ENCODE measurements around the gene CHST9. TPM values are rescaled to one million over a fixed set of nuclear protein-coding genes. Genes with fewer than 3 reads are reported as not detected.

The CHST9 gene
- polyA plus RNA-seq, 1 donor (not counting 4 experiments of a cell fraction or from before 2014, with no cell fraction given), result 0.07 TPM

DNA sequence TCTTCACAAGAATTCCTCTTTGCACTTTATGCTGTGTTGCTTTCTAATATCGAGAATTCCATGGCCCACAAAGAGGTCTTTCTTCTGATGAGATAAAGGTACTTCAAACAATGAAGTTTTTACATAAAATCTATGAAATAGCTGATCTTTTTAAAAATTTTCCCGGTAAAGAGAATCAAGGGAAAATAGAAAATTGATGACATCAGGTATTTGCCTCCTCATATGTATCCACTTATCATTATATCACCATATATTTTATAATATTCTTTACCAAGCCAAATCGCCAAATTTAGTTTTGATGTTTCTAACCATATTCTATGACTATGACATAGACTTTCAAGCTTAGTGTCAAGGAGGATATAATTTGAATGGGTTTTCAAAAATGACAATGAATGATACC lies 139.8 kb downstream of the CHST9 start:
- Histone ChIP-seq H3K4me2 (ENCODE audit: control insufficient read depth, extremely low read depth, insufficient read depth, low read depth, low read length) (no peak overlapping the region), H3K9me3 (ENCODE audit: control insufficient read depth, low read depth, low read length) (no peaks in the 10 kb centered on the region), H3K9ac (ENCODE audit: control insufficient read depth, extremely low read depth, insufficient read depth, low read length) (no peak overlapping the region), H3K4me3 (ENCODE audit: control insufficient read depth in 2 of 3, extremely low read depth in 1 of 3, insufficient read depth in 2 of 3, low read depth in 1 of 3, low read length in 3 of 3) (no peak overlapping the region), H2AFZ (ENCODE audit: control insufficient read depth, low read length) (no peak overlapping the region), H3K4me1 (ENCODE audit: control insufficient read depth, extremely low read depth, insufficient read depth, low read length) (no peaks in the 10 kb centered on the region), H3K27ac (ENCODE audit: control insufficient read depth, insufficient read depth, low read length) (no peak overlapping the region), H4K20me1 (ENCODE audit: control insufficient read depth, extremely low read depth, insufficient read depth, low read length) (no peaks in the 10 kb centered on the region), H3K79me2 (ENCODE audit: control insufficient read depth, insufficient read depth, low read length) (no peaks in the 10 kb centered on the region), H3K36me3 (ENCODE audit: control insufficient read depth in 2 of 2, extremely low read depth in 1 of 2, insufficient read depth in 2 of 2, low read length in 2 of 2) (no peaks in the 10 kb centered on the region), H3K9me1 (ENCODE audit: control insufficient read depth, extremely low read depth, insufficient read depth, low read length) (no peaks in the 10 kb centered on the region), H3K27me3 (ENCODE audit: control insufficient read depth, extremely low read depth, insufficient read depth, low read length) (no peaks in the 10 kb centered on the region)
- DNase-seq (ENCODE audit: low read depth, low spot score) (no peak), FAIRE-seq (no peak)
- TF ChIP-seq EZH2 (IDR thresholded peaks at IDR 0.05; ENCODE audit: low read length), result no peak
- dilution Hi-C loops (cut with MboI; ENCODE audit: extremely low pct_ligation_motif_present, low sequenced_read_pairs), result no loop called here

DNA sequence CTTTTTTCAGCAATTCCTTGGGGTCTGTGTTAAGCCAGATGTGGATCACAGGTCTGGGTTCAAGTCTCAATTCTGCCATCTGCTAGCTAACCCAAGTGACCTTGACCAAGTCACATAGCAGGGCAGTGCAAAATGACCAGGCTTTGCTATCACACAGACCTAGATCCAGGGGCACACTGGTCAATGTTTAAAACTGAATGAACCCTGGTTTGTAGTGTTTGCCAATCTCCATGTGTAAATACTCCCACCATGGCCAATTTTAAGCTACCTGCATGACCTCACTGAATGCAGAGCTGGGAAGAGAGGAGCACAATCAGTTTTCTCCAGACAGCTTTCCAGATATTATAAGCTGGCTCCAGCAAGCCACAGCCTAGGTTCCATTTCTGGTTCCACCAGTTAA lies 142.9 kb downstream of the CHST9 start:
- Histone ChIP-seq H2AFZ (ENCODE audit: control insufficient read depth, low read length) (no peak overlapping the region), H3K27me3 (ENCODE audit: control insufficient read depth, extremely low read depth, insufficient read depth, low read length) (no peaks in the 10 kb centered on the region), H3K4me2 (ENCODE audit: control insufficient read depth, extremely low read depth, insufficient read depth, low read depth, low read length) (no peak overlapping the region), H3K9me3 (ENCODE audit: control insufficient read depth, low read depth, low read length) (no peaks in the 10 kb centered on the region), H3K9me1 (ENCODE audit: control insufficient read depth, extremely low read depth, insufficient read depth, low read length) (no peaks in the 10 kb centered on the region), H4K20me1 (ENCODE audit: control insufficient read depth, extremely low read depth, insufficient read depth, low read length) (no peaks in the 10 kb centered on the region), H3K79me2 (ENCODE audit: control insufficient read depth, insufficient read depth, low read length) (no peaks in the 10 kb centered on the region), H3K27ac (ENCODE audit: control insufficient read depth, insufficient read depth, low read length) (no peak overlapping the region), H3K4me3 (ENCODE audit: control insufficient read depth in 2 of 3, extremely low read depth in 1 of 3, insufficient read depth in 2 of 3, low read depth in 1 of 3, low read length in 3 of 3) (no peak overlapping the region), H3K4me1 (ENCODE audit: control insufficient read depth, extremely low read depth, insufficient read depth, low read length) (no peaks in the 10 kb centered on the region), H3K9ac (ENCODE audit: control insufficient read depth, extremely low read depth, insufficient read depth, low read length) (no peak overlapping the region), H3K36me3 (ENCODE audit: control insufficient read depth in 2 of 2, extremely low read depth in 1 of 2, insufficient read depth in 2 of 2, low read length in 2 of 2) (no peaks in the 10 kb centered on the region)
- no peak for TF ChIP-seq EZH2 (IDR thresholded peaks at IDR 0.05; ENCODE audit: low read length)
- TF ChIP-seq, protein P1, sequence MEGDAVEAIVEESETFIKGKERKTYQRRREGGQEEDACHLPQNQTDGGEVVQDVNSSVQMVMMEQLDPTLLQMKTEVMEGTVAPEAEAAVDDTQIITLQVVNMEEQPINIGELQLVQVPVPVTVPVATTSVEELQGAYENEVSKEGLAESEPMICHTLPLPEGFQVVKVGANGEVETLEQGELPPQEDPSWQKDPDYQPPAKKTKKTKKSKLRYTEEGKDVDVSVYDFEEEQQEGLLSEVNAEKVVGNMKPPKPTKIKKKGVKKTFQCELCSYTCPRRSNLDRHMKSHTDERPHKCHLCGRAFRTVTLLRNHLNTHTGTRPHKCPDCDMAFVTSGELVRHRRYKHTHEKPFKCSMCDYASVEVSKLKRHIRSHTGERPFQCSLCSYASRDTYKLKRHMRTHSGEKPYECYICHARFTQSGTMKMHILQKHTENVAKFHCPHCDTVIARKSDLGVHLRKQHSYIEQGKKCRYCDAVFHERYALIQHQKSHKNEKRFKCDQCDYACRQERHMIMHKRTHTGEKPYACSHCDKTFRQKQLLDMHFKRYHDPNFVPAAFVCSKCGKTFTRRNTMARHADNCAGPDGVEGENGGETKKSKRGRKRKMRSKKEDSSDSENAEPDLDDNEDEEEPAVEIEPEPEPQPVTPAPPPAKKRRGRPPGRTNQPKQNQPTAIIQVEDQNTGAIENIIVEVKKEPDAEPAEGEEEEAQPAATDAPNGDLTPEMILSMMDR (optimal IDR thresholded peaks at IDR 0.05 in 1 of 3, IDR thresholded peaks at IDR 0.05 in 1 of 3, conservative IDR thresholded peaks at IDR 0.05 in 1 of 3; ENCODE audit: extremely low read depth in 1 of 3, insufficient read depth in 2 of 3, low read length in 3 of 3), result no peak
- DNase-seq (ENCODE audit: low read depth, low spot score), result no peak
- FAIRE-seq, result no peak
- dilution Hi-C loops (cut with MboI; ENCODE audit: extremely low pct_ligation_motif_present, low sequenced_read_pairs), result no loop called here

DNA sequence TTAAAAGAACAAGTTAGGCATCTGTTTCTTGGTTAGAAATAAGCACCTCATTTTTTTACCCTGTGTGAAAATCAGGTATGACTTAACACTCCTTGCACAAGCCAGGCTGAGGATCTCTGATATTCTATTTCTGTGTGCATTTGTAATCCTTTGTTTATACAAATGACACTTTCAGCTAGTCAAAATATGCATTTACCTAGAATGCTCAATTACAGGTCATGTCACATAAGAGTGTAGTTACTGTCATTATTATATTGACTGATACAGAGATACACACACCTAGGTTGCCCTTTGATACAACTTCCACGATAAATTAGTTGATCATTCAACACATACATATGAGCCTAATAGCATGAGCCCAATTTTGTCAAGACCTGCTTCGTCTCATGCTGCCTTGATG lies 144.3 kb downstream of the CHST9 start:
- no peak overlapping the region for H3K27ac ChIP-seq (ENCODE audit: control insufficient read depth, insufficient read depth, low read length)
- no peaks in the 10 kb centered on the region for H3K79me2 ChIP-seq (ENCODE audit: control insufficient read depth, insufficient read depth, low read length)
- no peak overlapping the region for H3K4me2 ChIP-seq (ENCODE audit: control insufficient read depth, extremely low read depth, insufficient read depth, low read depth, low read length)
- no peaks in the 10 kb centered on the region for H3K9me3 ChIP-seq (ENCODE audit: control insufficient read depth, low read depth, low read length)
- H3K9me1 ChIP-seq (ENCODE audit: control insufficient read depth, extremely low read depth, insufficient read depth, low read length), result no peaks in the 10 kb centered on the region
- H3K4me1 ChIP-seq (ENCODE audit: control insufficient read depth, extremely low read depth, insufficient read depth, low read length), result no peaks in the 10 kb centered on the region
- H3K36me3 ChIP-seq (ENCODE audit: control insufficient read depth in 2 of 2, extremely low read depth in 1 of 2, insufficient read depth in 2 of 2, low read length in 2 of 2), result no peaks in the 10 kb centered on the region
- no peak overlapping the region for H3K9ac ChIP-seq (ENCODE audit: control insufficient read depth, extremely low read depth, insufficient read depth, low read length)
- H3K27me3 ChIP-seq (ENCODE audit: control insufficient read depth, extremely low read depth, insufficient read depth, low read length), result no peaks in the 10 kb centered on the region
- H3K4me3 ChIP-seq (ENCODE audit: control insufficient read depth in 2 of 3, extremely low read depth in 1 of 3, insufficient read depth in 2 of 3, low read depth in 1 of 3, low read length in 3 of 3), result no peak overlapping the region
- dilution Hi-C loops (cut with MboI; ENCODE audit: extremely low pct_ligation_motif_present, low sequenced_read_pairs), result no loop called here
- H2AFZ ChIP-seq (ENCODE audit: control insufficient read depth, low read length), result no peak overlapping the region
- TF ChIP-seq, protein P1 (optimal IDR thresholded peaks at IDR 0.05 in 1 of 3, IDR thresholded peaks at IDR 0.05 in 1 of 3, conservative IDR thresholded peaks at IDR 0.05 in 1 of 3; ENCODE audit: extremely low read depth in 1 of 3, insufficient read depth in 2 of 3, low read length in 3 of 3), result no peak
- no peak for TF ChIP-seq EZH2 (IDR thresholded peaks at IDR 0.05; ENCODE audit: low read length)
- no peaks in the 10 kb centered on the region for H4K20me1 ChIP-seq (ENCODE audit: control insufficient read depth, extremely low read depth, insufficient read depth, low read length)
- FAIRE-seq, result no peak
- DNase-seq (ENCODE audit: low read depth, low spot score), result no peak

Data from keratinocyte (primary cell).